ENCODE results near the gene CELF2. TPM values are rescaled to one million over a fixed set of nuclear protein-coding genes. Genes with fewer than 3 reads are reported as not detected.

The CELF2 gene
- total and polyA plus RNA-seq, 2 experiments from 2014 or later, result 14.4 to 26.5 TPM

DNA sequence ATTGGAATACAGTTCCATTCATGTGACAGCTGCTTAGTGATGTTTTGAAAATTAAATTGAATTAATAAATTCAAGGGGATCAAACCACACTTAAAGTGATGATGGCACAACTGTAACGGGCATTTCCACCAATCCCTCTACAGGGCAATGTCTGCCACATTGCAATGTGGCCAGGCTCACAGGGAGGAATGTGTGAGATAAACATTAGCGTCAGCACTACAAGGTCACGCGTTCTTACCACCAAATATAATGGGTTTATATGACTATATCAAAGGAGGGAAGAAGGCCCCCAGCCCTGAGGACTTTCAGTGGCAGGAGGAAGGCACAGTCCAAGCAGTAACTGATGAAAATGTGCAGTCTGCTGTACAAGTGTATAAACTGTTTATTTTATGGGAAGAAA lies 31.1 kb upstream of the CELF2 start:
- no peak overlapping the region for H2AFZ ChIP-seq
- no peaks in the 10 kb centered on the region for H3K9me3 ChIP-seq (ENCODE audit: low read depth)
- H3K9me2 ChIP-seq (ENCODE audit: insufficient read depth), result no peaks in the 10 kb centered on the region
- H3K36me3 ChIP-seq (ENCODE audit: low read depth), result no peaks in the 10 kb centered on the region
- H3K4me3 ChIP-seq, result no peak overlapping the region
- no peak for DNase-seq
- H3F3A ChIP-seq (ENCODE audit: insufficient read depth), result no peaks in the 10 kb centered on the region
- TF ChIP-seq EZH2phosphoT487 (IDR thresholded peaks at IDR 0.05; ENCODE audit: insufficient read depth, low read depth) (no peak), EZH2 (IDR thresholded peaks at IDR 0.05; ENCODE audit: insufficient read depth, poor library complexity, severe bottlenecking) (no peak)
- H3K27ac ChIP-seq, result no peak overlapping the region
- H3K9ac ChIP-seq, result no peak overlapping the region
- H3K4me2 ChIP-seq (ENCODE audit: unreplicated experiment), result no peak overlapping the region
- in situ Hi-C loops (cut with MboI), result no loop called here
- no peaks in the 10 kb centered on the region for H4K20me1 ChIP-seq (ENCODE audit: insufficient read depth)
- no peaks in the 10 kb centered on the region for H3K4me1 ChIP-seq (ENCODE audit: insufficient read depth)
- H3K79me2 ChIP-seq (ENCODE audit: insufficient read depth), result no peaks in the 10 kb centered on the region
- WGBS, 2 experiments (ENCODE audit: low coverage in 1 of 2, low lambda C conversion rate in 2 of 2, missing lambda C conversion rate in 2 of 2), result 95 to 96% methylated on average over 4 of the region's 4 CpGs
- H3K27me3 ChIP-seq (replicated peaks; ENCODE audit: insufficient read depth), result no peaks in the 10 kb centered on the region

DNA sequence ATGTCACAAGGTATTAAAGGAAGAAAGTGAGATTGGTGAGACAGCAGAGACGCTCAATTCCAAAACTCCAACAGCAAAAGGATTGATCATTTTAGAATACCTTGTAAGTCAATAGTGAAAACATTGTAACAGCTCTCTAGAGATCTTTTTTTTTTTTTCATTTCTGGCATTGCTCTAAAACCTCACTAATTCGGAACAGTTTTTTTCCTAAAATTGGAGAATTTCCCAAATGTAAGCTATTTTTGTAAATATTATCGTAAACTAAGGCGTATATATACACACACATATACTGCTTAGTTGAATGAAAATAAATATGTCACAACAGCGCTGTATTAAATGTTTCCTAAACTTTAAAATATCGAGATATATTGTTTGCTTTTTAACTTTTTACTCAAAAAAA lies 30.6 kb upstream of the CELF2 start:
- Histone ChIP-seq H3K4me2 (ENCODE audit: unreplicated experiment) (no peak overlapping the region), H3K9me2 (ENCODE audit: insufficient read depth) (no peaks in the 10 kb centered on the region), H2AFZ (no peak overlapping the region), H3K27me3 (replicated peaks; ENCODE audit: insufficient read depth) (no peaks in the 10 kb centered on the region), H3F3A (ENCODE audit: insufficient read depth) (no peaks in the 10 kb centered on the region), H3K9ac (no peak overlapping the region), H3K79me2 (ENCODE audit: insufficient read depth) (no peaks in the 10 kb centered on the region), H3K27ac (no peak overlapping the region), H3K9me3 (ENCODE audit: low read depth) (no peaks in the 10 kb centered on the region), H4K20me1 (ENCODE audit: insufficient read depth) (no peaks in the 10 kb centered on the region), H3K4me3 (no peak overlapping the region), H3K4me1 (ENCODE audit: insufficient read depth) (no peaks in the 10 kb centered on the region), H3K36me3 (ENCODE audit: low read depth) (no peaks in the 10 kb centered on the region)
- 80 to 84% methylated on average over 6 of the region's 6 CpGs for WGBS, 2 experiments (ENCODE audit: low coverage in 1 of 2, low lambda C conversion rate in 2 of 2, missing lambda C conversion rate in 2 of 2)
- in situ Hi-C loops (cut with MboI), result no loop called here
- DNase-seq, result no peak
- TF ChIP-seq EZH2 (IDR thresholded peaks at IDR 0.05; ENCODE audit: insufficient read depth, poor library complexity, severe bottlenecking), result no peak
- no peak for TF ChIP-seq EZH2phosphoT487 (IDR thresholded peaks at IDR 0.05; ENCODE audit: insufficient read depth, low read depth)

DNA sequence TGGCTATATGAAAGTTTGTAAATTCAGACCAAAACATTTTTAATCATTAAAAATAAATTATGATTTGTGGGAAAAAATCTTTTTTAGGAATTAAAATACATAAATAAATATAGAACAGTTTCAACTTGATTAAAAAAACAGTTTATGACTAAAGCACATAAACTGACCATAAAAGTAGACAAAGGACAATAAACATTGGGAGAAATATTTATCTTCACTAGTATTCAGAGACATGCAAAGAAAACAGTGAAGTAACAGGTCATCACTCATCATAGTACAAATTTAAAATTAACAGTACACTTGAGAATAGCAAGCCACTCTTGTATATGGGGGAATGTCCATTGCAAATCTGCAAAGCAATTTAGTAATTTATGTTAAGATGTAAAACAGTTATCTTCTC lies 28.0 kb upstream of the CELF2 start:
- DNase-seq, result no peak
- Histone ChIP-seq H3K4me3 (no peak overlapping the region), H3K9me2 (ENCODE audit: insufficient read depth) (no peaks in the 10 kb centered on the region), H3F3A (ENCODE audit: insufficient read depth) (no peaks in the 10 kb centered on the region), H3K9ac (no peak overlapping the region), H3K27ac (no peak overlapping the region), H2AFZ (no peak overlapping the region), H4K20me1 (ENCODE audit: insufficient read depth) (no peaks in the 10 kb centered on the region), H3K4me2 (ENCODE audit: unreplicated experiment) (no peak overlapping the region), H3K4me1 (ENCODE audit: insufficient read depth) (no peaks in the 10 kb centered on the region), H3K79me2 (ENCODE audit: insufficient read depth) (no peaks in the 10 kb centered on the region), H3K36me3 (ENCODE audit: low read depth) (no peaks in the 10 kb centered on the region), H3K27me3 (replicated peaks; ENCODE audit: insufficient read depth) (no peaks in the 10 kb centered on the region), H3K9me3 (ENCODE audit: low read depth) (no peaks in the 10 kb centered on the region)
- TF ChIP-seq EZH2phosphoT487 (IDR thresholded peaks at IDR 0.05; ENCODE audit: insufficient read depth, low read depth) (no peak), EZH2 (IDR thresholded peaks at IDR 0.05; ENCODE audit: insufficient read depth, poor library complexity, severe bottlenecking) (no peak)
- in situ Hi-C loops (cut with MboI), result no loop called here

DNA sequence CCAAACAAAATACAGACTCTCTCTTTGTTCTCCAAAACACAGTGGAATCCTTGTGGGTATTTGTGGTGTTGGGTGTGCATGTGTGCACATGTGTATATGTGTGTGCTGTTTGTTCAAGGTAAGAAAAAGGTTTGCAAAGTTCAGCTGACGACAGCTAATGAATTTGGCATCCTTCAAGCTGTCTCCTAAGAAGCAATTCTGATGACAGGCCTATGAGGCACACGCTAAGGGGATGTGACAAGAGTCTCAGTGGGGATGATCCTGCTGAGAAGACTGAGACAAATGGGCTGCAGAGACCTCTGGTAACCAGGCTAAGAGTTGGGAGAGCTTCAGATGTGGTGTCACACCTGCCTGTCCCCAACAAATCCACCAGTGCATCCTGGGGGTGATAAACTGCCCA lies 26.5 kb upstream of the CELF2 start:
- WGBS, 2 experiments (ENCODE audit: low coverage in 1 of 2, low lambda C conversion rate in 2 of 2, missing lambda C conversion rate in 2 of 2), result 55 to 89% methylated on average over 2 of the region's 2 CpGs
- DNase-seq, result no peak
- Histone ChIP-seq H3K4me1 (ENCODE audit: insufficient read depth) (no peaks in the 10 kb centered on the region), H3K9me2 (ENCODE audit: insufficient read depth) (no peaks in the 10 kb centered on the region), H3K27me3 (replicated peaks; ENCODE audit: insufficient read depth) (no peaks in the 10 kb centered on the region), H3F3A (ENCODE audit: insufficient read depth) (no peaks in the 10 kb centered on the region), H3K9ac (no peak overlapping the region), H3K9me3 (ENCODE audit: low read depth) (no peaks in the 10 kb centered on the region), H2AFZ (no peak overlapping the region), H4K20me1 (ENCODE audit: insufficient read depth) (no peaks in the 10 kb centered on the region), H3K27ac (no peak overlapping the region), H3K4me2 (ENCODE audit: unreplicated experiment) (no peak overlapping the region), H3K36me3 (ENCODE audit: low read depth) (no peaks in the 10 kb centered on the region), H3K4me3 (no peak overlapping the region), H3K79me2 (ENCODE audit: insufficient read depth) (no peaks in the 10 kb centered on the region)
- TF ChIP-seq EZH2 (IDR thresholded peaks at IDR 0.05; ENCODE audit: insufficient read depth, poor library complexity, severe bottlenecking) (no peak), EZH2phosphoT487 (IDR thresholded peaks at IDR 0.05; ENCODE audit: insufficient read depth, low read depth) (no peak)
- in situ Hi-C loops (cut with MboI), result no loop called here

DNA sequence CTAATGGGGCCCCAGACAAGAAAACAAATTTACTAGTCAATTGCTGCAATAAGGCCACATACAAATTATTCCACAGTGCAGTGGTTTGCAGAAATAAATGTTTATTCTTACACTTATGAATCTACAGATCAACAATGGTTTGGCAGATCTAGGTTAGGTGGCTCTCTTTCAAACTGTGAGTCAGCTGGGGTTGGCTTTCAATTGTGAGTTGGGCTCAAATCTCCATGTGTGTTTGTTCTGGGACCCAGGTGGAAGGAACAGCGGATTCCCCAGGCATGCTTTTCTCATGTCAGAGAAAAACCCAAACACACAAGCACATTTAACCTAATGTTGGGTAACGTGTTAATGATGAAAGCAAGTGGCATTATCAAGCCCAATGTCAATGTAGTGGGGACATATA lies 25.6 kb upstream of the CELF2 start:
- no peaks in the 10 kb centered on the region for H3K36me3 ChIP-seq (ENCODE audit: low read depth)
- TF ChIP-seq EZH2phosphoT487 (IDR thresholded peaks at IDR 0.05; ENCODE audit: insufficient read depth, low read depth) (no peak), EZH2 (IDR thresholded peaks at IDR 0.05; ENCODE audit: insufficient read depth, poor library complexity, severe bottlenecking) (no peak)
- H3K79me2 ChIP-seq (ENCODE audit: insufficient read depth), result no peaks in the 10 kb centered on the region
- no peak for DNase-seq
- no peak overlapping the region for H3K27ac ChIP-seq
- H3F3A ChIP-seq (ENCODE audit: insufficient read depth), result 0 out of 2 replicates have a peak, but pooled peaks cover under 1% of the 10 kb centered on the region
- 72 to 86% methylated on average over 2 of the region's 2 CpGs for WGBS, 2 experiments (ENCODE audit: low coverage in 1 of 2, low lambda C conversion rate in 2 of 2, missing lambda C conversion rate in 2 of 2)
- no peak overlapping the region for H3K4me3 ChIP-seq
- no peak overlapping the region for H2AFZ ChIP-seq
- no peaks in the 10 kb centered on the region for H3K27me3 ChIP-seq (replicated peaks; ENCODE audit: insufficient read depth)
- no peaks in the 10 kb centered on the region for H4K20me1 ChIP-seq (ENCODE audit: insufficient read depth)
- H3K9me3 ChIP-seq (ENCODE audit: low read depth), result no peaks in the 10 kb centered on the region
- H3K4me2 ChIP-seq (ENCODE audit: unreplicated experiment), result no peak overlapping the region
- H3K4me1 ChIP-seq (ENCODE audit: insufficient read depth), result peaks cover 7% of the 10 kb centered on the region; the same call in 1 of the 2 replicates
- in situ Hi-C loops (cut with MboI), result no loop called here
- H3K9me2 ChIP-seq (ENCODE audit: insufficient read depth), result no peaks in the 10 kb centered on the region
- no peak overlapping the region for H3K9ac ChIP-seq

All from GM23248 (cell line).